Measurements from ENCODE around the gene SLC4A5. TPM values are rescaled to one million over a fixed set of nuclear protein-coding genes. Genes with fewer than 3 reads are reported as not detected.

SLC4A5 gene
- total and polyA plus RNA-seq, 2 of the 8 experiments (the other 6 are each of a cell fraction or from before 2014, with no cell fraction given) = 0.42 to 0.52 TPM

DNA sequence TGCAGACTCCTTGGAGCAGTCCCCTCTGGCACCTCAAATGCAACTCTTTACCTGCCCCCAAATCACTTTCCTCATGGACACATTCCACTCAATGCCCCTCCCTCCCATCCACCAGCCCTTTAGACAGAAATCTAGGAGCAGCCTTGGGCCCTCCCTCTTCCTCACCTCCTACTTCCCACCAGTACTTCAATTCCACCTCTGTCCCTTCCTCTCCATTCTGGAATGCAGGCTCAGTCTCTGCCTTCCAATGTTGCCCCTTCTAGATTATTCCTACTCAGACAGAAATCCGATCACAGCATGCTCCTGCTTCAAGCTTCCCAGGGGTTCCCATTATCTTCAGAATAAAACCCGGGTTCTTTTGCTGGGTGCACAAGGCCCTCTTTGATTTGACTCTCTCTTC, 82.7 kb downstream of the SLC4A5 start:
- DNase-seq (ENCODE audit: low read depth in 1 of 2, low spot score in 2 of 2) (no peak), FAIRE-seq (no peak)
- no peak overlapping the region for H2AK5ac ChIP-seq (ENCODE audit: low read depth, low read length)
- H2BK15ac ChIP-seq (ENCODE audit: low read length) = no peak overlapping the region
- H3K18ac ChIP-seq (ENCODE audit: extremely low read depth, low read length) = no peak overlapping the region
- no peak overlapping the region for H3K4me2 ChIP-seq (ENCODE audit: insufficient read depth in 1 of 2, low read depth in 2 of 2, low read length in 2 of 2)
- H4K91ac ChIP-seq (replicated peaks; ENCODE audit: insufficient read length, low read length) = no peak overlapping the region
- peaks cover 0 to 4% (median 1%) of the 10 kb centered on the region in 4 experiments; a peak in 2 of 7 replicates for H3K4me1 ChIP-seq (replicated peaks in 1 of 4; ENCODE audit: control insufficient read depth in 3 of 4, insufficient read depth in 4 of 4, low read length in 3 of 4)
- H3K56ac ChIP-seq (replicated peaks; ENCODE audit: insufficient read length, low read depth, low read length) = no peak overlapping the region
- WGBS, 2 experiments (ENCODE audit: extremely low coverage in 1 of 2, insufficient coverage in 1 of 2, insufficient read length in 1 of 2, insufficient replicate concordance in 2 of 2, low coverage in 1 of 2, low lambda C conversion rate in 2 of 2, missing lambda C conversion rate in 1 of 2) = 83% methylated on average over 2 of the region's 2 CpGs; no CpG with 5 or more reads in 1 of the 2 experiments
- H3K14ac ChIP-seq (ENCODE audit: insufficient read length) = no peak overlapping the region
- H3K36me3 ChIP-seq (ENCODE audit: control insufficient read depth in 2 of 4, insufficient read depth in 4 of 4, low read length in 3 of 4) = no peaks in the 10 kb centered on the region
- H3K79me2 ChIP-seq (ENCODE audit: control insufficient read depth in 1 of 2, insufficient read depth in 2 of 2, low read length in 2 of 2) = no peaks in the 10 kb centered on the region
- ChIA-PET POLR2A (ENCODE audit: partially characterized antibody) (interaction anchor here (0.6 to 2.6 kb wide), 4 partner anchors 39 to 131 kb away, joined by 3 to 12 read pairs (median 6); partner anchors contain the start of gene MTHFD2), CTCF (ENCODE audit: partially characterized antibody) (interaction anchor here (0.5 to 6.0 kb wide), 20 partner anchors 10 to 852 kb away, joined by 3 to 50 read pairs (median 4); no protein-coding TSS in a partner anchor)
- H4K20me1 ChIP-seq (replicated peaks in 1 of 2; ENCODE audit: control insufficient read depth in 1 of 2, insufficient read depth in 2 of 2, low read length in 2 of 2) = no peaks in the 10 kb centered on the region
- no peak overlapping the region for H2AFZ ChIP-seq (ENCODE audit: low read length)
- H3K9me3 ChIP-seq (ENCODE audit: insufficient read depth in 2 of 2, low read depth in 1 of 2, low read length in 1 of 2) = no peaks in the 10 kb centered on the region
- H3K9ac ChIP-seq (replicated peaks in 1 of 4; ENCODE audit: extremely low read depth in 1 of 4, low read depth in 3 of 4, low read length in 3 of 4) = no peak overlapping the region
- no peak overlapping the region for H3K27ac ChIP-seq (ENCODE audit: low read depth, low read length)
- H2BK120ac ChIP-seq (replicated peaks; ENCODE audit: low read depth, low read length) = no peak overlapping the region
- H2BK5ac ChIP-seq (ENCODE audit: low read depth, low read length) = no peak overlapping the region
- H4K5ac ChIP-seq (ENCODE audit: insufficient read length, low read depth, low read length) = no peak overlapping the region
- H3K79me1 ChIP-seq (ENCODE audit: low read depth, low read length) = no peaks in the 10 kb centered on the region
- H3K23me2 ChIP-seq (ENCODE audit: low read depth, low read length) = no peaks in the 10 kb centered on the region
- H3K4me3 ChIP-seq (ENCODE audit: extremely low read depth in 1 of 4, insufficient read depth in 2 of 4, low read depth in 3 of 4, low read length in 4 of 4) = no peak overlapping the region
- H4K8ac ChIP-seq (ENCODE audit: extremely low read depth, insufficient read depth, low read length) = no peak overlapping the region
- H3K4ac ChIP-seq (replicated peaks; ENCODE audit: insufficient read length, low read depth, low read length) = no peak overlapping the region
- no peak overlapping the region for H2BK12ac ChIP-seq (ENCODE audit: low read depth, low read length)
- H3K23ac ChIP-seq (ENCODE audit: insufficient read length) = no peak overlapping the region
- no peaks in the 10 kb centered on the region for H3K27me3 ChIP-seq (replicated peaks in 1 of 4; ENCODE audit: control insufficient read depth in 3 of 4, extremely low read depth in 1 of 4, insufficient read depth in 3 of 4, low read length in 3 of 4)
- no peak overlapping the region for H2BK20ac ChIP-seq (ENCODE audit: low read length)

All from H1 (cell line).